SK-N-MC (cell line): ENCODE measurements around the gene OR5AU1.

ENCODE experiments used
- EZH2 ChIP-seq: fragments of 200-600 bp; sonication (generic); IDR thresholded peaks from one replicate; pipeline ENCODE4 v1.6.1; 2017; ENCODE audit warnings: antibody characterized with exemption
- POLR2AphosphoS5 ChIP-seq: IDR thresholded peaks from 2 replicates; pipeline ENCODE4 v1.6.1; 2012; ENCODE audit warnings: mild to moderate bottlenecking, low read depth, low read length, borderline replicate concordance

DNA sequence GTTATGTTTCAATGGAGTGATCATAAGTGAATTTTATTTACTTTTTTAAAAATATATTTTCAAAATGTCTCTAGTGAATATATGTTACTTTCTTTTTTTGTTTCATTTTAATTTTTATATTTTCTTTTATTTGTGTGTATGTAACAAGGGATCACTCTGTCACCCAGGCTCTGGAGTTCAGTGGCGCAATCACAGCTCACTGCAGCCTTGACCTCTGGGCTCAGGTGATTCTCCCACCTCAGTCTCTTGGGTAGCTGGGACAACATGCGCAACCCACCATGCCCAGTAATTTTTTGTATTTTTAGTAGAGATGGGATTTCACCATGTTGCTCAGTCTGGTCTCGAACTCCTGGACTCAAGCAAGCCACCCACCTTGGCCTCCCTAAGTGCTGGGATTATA is 36.9 kb downstream of the OR5AU1 start:
- TF ChIP-seq EZH2 (no peak), POLR2AphosphoS5 (no peak)
